ENCODE data around the gene GDPD5. TPM values are rescaled to one million over a fixed set of nuclear protein-coding genes. Genes with fewer than 3 reads are reported as not detected.
A peak's percentile ranks its signal among the peaks of the same experiment; 100 is the strongest.

GDPD5 gene
- total and polyA plus RNA-seq, 10 of the 15 experiments (the other 5 are each of a cell fraction or from before 2014, with no cell fraction given) = 0.10 to 30.0 (median 6.7) TPM

- 0 out of 4 replicates have a peak, but pooled peaks of 1 of the 2 experiments have one; percentile 28 for TF ChIP-seq SRF (IDR thresholded peaks at IDR 0.05; ENCODE audit: low read depth in 2 of 2, low read length in 2 of 2)
- TF ChIP-seq NKRF (conservative IDR thresholded peaks at IDR 0.05) = no peak; the same call in none of the 2 replicates
- TF ChIP-seq PML (IDR thresholded peaks at IDR 0.05; ENCODE audit: low read length) = peak; percentile 92
- no peak for TF ChIP-seq CTCF (IDR thresholded peaks at IDR 0.05 in 2 of 3, conservative IDR thresholded peaks at IDR 0.05 in 1 of 3; ENCODE audit: control insufficient read depth in 2 of 3, extremely low read depth in 1 of 3, insufficient read depth in 1 of 3, low read depth in 3 of 3, low read length in 3 of 3)
- TF ChIP-seq CEBPB (IDR thresholded peaks at IDR 0.05; ENCODE audit: borderline replicate concordance in 1 of 2, low read depth in 2 of 2, low read length in 2 of 2) = no peak
- TF ChIP-seq ZBTB33 (IDR thresholded peaks at IDR 0.05) = no peak
- TF ChIP-seq CREB1 (IDR thresholded peaks at IDR 0.05; ENCODE audit: low read depth) = peak; percentile 77
- no peak for TF ChIP-seq CHD4 (IDR thresholded peaks at IDR 0.05)
- no peak for TF ChIP-seq SMC3 (IDR thresholded peaks at IDR 0.05; ENCODE audit: borderline replicate concordance, low read length)
- no peak for TF ChIP-seq SUPT20H (IDR thresholded peaks at IDR 0.05; ENCODE audit: borderline replicate concordance, control insufficient read depth, low read depth, low read length)
- TF ChIP-seq ESRRA (IDR thresholded peaks at IDR 0.05; ENCODE audit: low read length) = no peak
- no peak for TF ChIP-seq CBX5 (IDR thresholded peaks at IDR 0.05; ENCODE audit: low read depth)
- TF ChIP-seq ZBTB40 (IDR thresholded peaks at IDR 0.05; ENCODE audit: borderline replicate concordance) = peak; percentile 77; the same call in 1 of the 2 replicates
- no peak for TF ChIP-seq FOXK2 (IDR thresholded peaks at IDR 0.05)
- TF ChIP-seq STAT3 (IDR thresholded peaks at IDR 0.05; ENCODE audit: low read depth, low read length) = no peak
Observed at GRCh38 chr11:75562048-75562835, 36.5 kb upstream of the GDPD5 start, which contains the start of gene SERPINH1 (continued).
